Small intestine (tissue), 7 donors: ENCODE results near the gene RANGRF. TPM values are rescaled to one million over a fixed set of nuclear protein-coding genes. Genes with fewer than 3 reads are reported as not detected.

Experiments used
- DNase-seq, 2 donors: peaks; one replicate each; pipeline versions ENCODE4 v3.0.0 to v3.0.0-alpha.2; 2013
- FAIRE-seq: peaks from 2 replicates; lab custom pipeline; 2012; peaks lifted over from hg19 to GRCh38; lab: Jason Lieb, UNC
- H3K27ac ChIP-seq, 3 donors: one replicate each; pipeline ENCODE4 v1.5.1; 2013; ENCODE audit warnings: low read length in 2 of 3, mild to moderate bottlenecking in 2 of 3, control low read depth in 1 of 3, inconsistent platforms in 1 of 3, low read depth in 1 of 3, moderate library complexity in 1 of 3
- H3K27me3 ChIP-seq, 3 donors: one replicate each; pipeline ENCODE4 v1.6.1; 2013; ENCODE audit warnings: low read length in 3 of 3, inconsistent platforms in 1 of 3; ENCODE audit not compliant: control insufficient read depth in 3 of 3, insufficient read depth in 3 of 3
- H3K36me3 ChIP-seq, 3 donors: one replicate each; pipeline ENCODE4 v1.6.1; 2013; ENCODE audit warnings: low read length in 3 of 3, inconsistent platforms in 1 of 3, low read depth in 1 of 3, mild to moderate bottlenecking in 1 of 3, moderate library complexity in 1 of 3; ENCODE audit not compliant: control insufficient read depth in 3 of 3, insufficient read depth in 2 of 3
- H3K4me1 ChIP-seq, 3 donors: one replicate each; pipeline ENCODE4 v1.6.1; 2013; ENCODE audit warnings: low read length in 2 of 3, inconsistent platforms in 1 of 3, low read depth in 1 of 3, mild to moderate bottlenecking in 1 of 3, moderate library complexity in 1 of 3; ENCODE audit not compliant: control insufficient read depth in 3 of 3, insufficient read depth in 2 of 3
- H3K4me3 ChIP-seq, 3 donors: one replicate each; pipeline ENCODE4 v1.5.1; 2013; ENCODE audit warnings: low read length in 3 of 3, control low read depth in 1 of 3, inconsistent platforms in 1 of 3, low read depth in 1 of 3, mild to moderate bottlenecking in 1 of 3, moderate library complexity in 1 of 3
- H3K9me3 ChIP-seq, 2 donors: one replicate each; pipeline ENCODE4 v1.6.1; 2013; ENCODE audit warnings: low read depth in 1 of 2, low read length in 1 of 2; ENCODE audit not compliant: control insufficient read depth in 2 of 2, insufficient read depth in 1 of 2
- WGBS, 3 donors: extraction: QIAGEN DNeasy Blood & Tissue Kit; methylation state at CpG; one replicate each; pipeline ENCODE4 v1.1.7; 2013; 5-methylcytosine and 5-hydroxymethylcytosine counted together
- polyA plus RNA-seq, 4 donors: library from polyadenylated mRNA; stranded (reverse) in 3 of 4; unstranded in 1 of 4; fragments of 200-250 nt in 3 of 4; fragments of 120-200 nt in 1 of 4; gene quantifications; one replicate each; pipeline versions ENCODE4 v1.2.1 to v1.2.3, GENCODE V29; 2013
- donor health status: healthy with polysubstance abuse.
- donor health status: control.
- donor health status: control.
- donor health status: Bipolar disorder and iron deficiency.
- donor health status: healthy.

RANGRF gene
- polyA plus RNA-seq, 4 donors = 15.0 to 40.4 (median 24.2) TPM

DNA sequence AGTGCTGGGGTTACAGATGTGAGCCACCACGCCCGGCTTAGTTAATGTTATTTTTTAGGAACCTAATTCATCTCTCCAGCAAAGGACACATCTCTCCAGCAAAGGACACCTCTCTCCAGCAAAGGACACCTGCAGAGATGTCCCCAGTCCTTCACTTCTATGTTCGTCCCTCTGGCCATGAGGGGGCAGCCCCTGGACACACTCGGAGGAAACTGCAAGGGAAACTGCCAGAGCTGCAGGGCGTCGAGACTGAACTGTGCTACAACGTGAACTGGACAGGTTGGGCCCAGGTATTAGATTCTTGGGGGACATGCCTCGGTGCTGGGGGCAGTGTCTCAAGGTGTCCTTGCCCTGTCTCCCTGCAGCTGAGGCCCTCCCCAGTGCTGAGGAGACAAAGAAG is 34.7 kb upstream of the RANGRF start:
- H3K4me3 ChIP-seq = no peak overlapping the region
- 47 to 73% (median 49%) methylated on average over 8 of the region's 8 CpGs for WGBS, 3 donors
- peak; percentile 41 to 72 for DNase-seq
- peaks cover 0 to 49% (median 0%) of the 10 kb centered on the region in 3 donors for H3K36me3 ChIP-seq
- FAIRE-seq = no peak
- H3K4me1 ChIP-seq = no peaks in the 10 kb centered on the region
- H3K9me3 ChIP-seq = no peaks in the 10 kb centered on the region
- no peaks in the 10 kb centered on the region for H3K27me3 ChIP-seq
- H3K27ac ChIP-seq = no peak overlapping the region

DNA sequence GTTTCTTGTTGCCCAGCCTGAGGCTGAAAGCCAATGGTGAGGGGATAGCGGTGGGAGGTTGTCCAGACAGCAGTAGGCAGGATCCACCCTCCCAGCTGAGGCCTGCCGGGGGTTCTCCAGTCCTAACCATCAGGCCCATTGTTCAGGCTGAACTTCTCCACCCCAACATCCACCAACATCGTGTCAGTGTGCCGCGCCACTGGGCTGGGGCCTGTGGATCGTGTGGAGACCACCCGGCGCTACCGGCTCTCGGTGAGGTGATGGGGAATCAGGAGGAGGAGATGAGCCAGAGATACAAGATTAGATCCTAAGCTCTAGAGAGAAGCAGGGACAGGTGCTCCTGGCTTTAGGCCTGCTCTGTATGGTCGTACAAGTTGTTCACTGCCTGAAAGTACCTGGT is 33.6 kb upstream of the RANGRF start:
- H3K36me3 ChIP-seq = peaks cover 0 to 56% (median 4%) of the 10 kb centered on the region in 3 donors
- no peaks in the 10 kb centered on the region for H3K9me3 ChIP-seq
- H3K27me3 ChIP-seq = no peaks in the 10 kb centered on the region
- no peaks in the 10 kb centered on the region for H3K4me1 ChIP-seq
- no peak for DNase-seq
- no peak overlapping the region for H3K27ac ChIP-seq
- FAIRE-seq = no peak
- H3K4me3 ChIP-seq = no peak overlapping the region
- 96 to 98% (median 96%) methylated on average over 11 of the region's 11 CpGs for WGBS, 3 donors

DNA sequence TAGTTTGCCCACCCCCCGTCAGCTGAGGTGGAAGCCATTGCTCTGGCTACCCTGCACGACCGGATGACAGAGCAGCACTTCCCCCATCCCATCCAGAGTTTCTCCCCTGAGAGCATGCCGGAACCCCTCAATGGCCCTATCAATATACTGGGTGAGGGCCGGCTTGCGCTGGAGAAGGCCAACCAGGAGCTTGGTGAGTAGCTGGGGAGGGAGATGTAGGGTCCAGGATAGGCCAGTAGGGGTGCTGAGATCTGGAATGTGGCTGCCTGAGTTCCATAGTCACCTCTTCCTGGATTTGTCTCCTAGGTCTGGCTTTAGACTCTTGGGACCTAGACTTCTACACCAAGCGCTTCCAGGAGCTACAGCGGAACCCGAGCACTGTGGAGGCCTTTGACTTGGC is 33.0 kb upstream of the RANGRF start:
- Histone ChIP-seq H3K4me3 (no peak overlapping the region), H3K27me3 (no peaks in the 10 kb centered on the region), H3K9me3 (no peaks in the 10 kb centered on the region), H3K36me3 (peaks cover 0 to 59% (median 4%) of the 10 kb centered on the region in 3 donors), H3K4me1 (no peaks in the 10 kb centered on the region), H3K27ac (no peak overlapping the region)
- no peak for FAIRE-seq
- no peak for DNase-seq
- 95 to 99% (median 96%) methylated on average over 9 of the region's 9 CpGs for WGBS, 3 donors

DNA sequence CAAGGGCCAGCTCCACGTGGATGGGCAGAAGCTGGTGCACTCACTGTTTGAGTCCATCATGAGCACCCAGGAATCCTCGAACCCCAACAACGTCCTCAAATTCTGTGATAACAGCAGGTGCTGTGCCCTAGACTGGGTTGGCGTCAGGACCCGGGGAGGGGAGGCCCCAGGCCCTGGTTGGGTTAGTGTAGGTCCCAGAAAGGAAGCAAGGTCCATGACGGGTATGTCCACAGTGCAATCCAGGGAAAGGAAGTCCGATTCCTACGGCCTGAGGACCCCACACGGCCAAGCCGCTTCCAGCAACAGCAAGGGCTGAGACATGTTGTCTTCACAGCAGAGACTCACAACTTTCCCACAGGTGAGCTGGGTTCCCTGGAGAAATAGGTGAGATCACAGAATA is 32.2 kb upstream of the RANGRF start:
- Histone ChIP-seq H3K9me3 (no peaks in the 10 kb centered on the region), H3K4me3 (no peak overlapping the region), H3K36me3 (peaks cover 0 to 64% (median 4%) of the 10 kb centered on the region in 3 donors), H3K27me3 (no peaks in the 10 kb centered on the region), H3K27ac (no peak overlapping the region), H3K4me1 (no peaks in the 10 kb centered on the region)
- DNase-seq (no peak), FAIRE-seq (no peak)
- 93 to 95% (median 94%) methylated on average over 10 of the region's 10 CpGs for WGBS, 3 donors

DNA sequence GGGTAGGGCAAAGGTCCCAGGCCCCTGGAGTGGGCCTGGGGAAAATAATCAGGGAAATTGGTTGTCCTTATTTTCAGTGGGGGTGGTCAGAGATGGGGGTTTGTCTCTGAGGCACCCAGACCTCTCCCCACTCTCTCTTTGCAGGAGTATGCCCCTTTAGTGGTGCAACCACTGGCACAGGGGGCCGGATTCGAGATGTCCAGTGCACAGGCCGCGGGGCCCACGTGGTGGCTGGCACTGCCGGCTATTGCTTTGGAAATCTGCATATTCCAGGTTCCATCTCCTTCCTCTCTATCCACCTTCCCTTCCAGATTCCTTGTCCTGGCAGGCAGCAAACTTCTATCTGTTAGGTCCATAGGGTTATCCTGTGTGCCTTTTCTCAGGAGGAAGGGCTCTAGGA is 31.8 kb upstream of the RANGRF start:
- no peak overlapping the region for H3K4me3 ChIP-seq
- no peaks in the 10 kb centered on the region for H3K27me3 ChIP-seq
- WGBS, 3 donors = 97 to 100% (median 98%) methylated on average over 6 of the region's 6 CpGs
- no peaks in the 10 kb centered on the region for H3K9me3 ChIP-seq
- no peaks in the 10 kb centered on the region for H3K4me1 ChIP-seq
- FAIRE-seq = no peak
- no peak overlapping the region for H3K27ac ChIP-seq
- no peak for DNase-seq
- peaks cover 0 to 68% (median 4%) of the 10 kb centered on the region in 3 donors for H3K36me3 ChIP-seq

DNA sequence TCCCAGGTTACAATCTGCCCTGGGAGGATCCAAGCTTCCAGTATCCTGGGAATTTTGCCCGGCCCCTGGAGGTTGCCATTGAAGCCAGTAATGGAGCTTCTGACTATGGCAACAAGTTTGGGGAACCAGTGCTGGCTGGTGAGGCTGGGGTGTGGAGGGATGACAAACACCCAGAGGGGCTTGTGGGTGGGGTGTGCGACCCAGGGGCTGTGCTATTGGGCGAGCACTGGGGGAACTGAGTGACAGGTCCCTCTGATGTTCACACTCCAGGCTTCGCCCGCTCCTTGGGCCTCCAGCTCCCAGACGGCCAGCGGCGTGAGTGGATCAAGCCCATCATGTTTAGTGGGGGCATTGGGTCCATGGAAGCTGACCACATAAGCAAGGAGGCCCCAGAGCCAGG is 30.7 kb upstream of the RANGRF start:
- Histone ChIP-seq H3K27me3 (no peaks in the 10 kb centered on the region), H3K27ac (no peak overlapping the region), H3K4me3 (no peak overlapping the region), H3K36me3 (peaks cover 0 to 73% (median 4%) of the 10 kb centered on the region in 3 donors), H3K9me3 (no peaks in the 10 kb centered on the region), H3K4me1 (no peaks in the 10 kb centered on the region)
- WGBS, 3 donors = 92 to 99% (median 95%) methylated on average over 6 to 8 of the region's 8 CpGs
- DNase-seq = no peak
- no peak for FAIRE-seq

DNA sequence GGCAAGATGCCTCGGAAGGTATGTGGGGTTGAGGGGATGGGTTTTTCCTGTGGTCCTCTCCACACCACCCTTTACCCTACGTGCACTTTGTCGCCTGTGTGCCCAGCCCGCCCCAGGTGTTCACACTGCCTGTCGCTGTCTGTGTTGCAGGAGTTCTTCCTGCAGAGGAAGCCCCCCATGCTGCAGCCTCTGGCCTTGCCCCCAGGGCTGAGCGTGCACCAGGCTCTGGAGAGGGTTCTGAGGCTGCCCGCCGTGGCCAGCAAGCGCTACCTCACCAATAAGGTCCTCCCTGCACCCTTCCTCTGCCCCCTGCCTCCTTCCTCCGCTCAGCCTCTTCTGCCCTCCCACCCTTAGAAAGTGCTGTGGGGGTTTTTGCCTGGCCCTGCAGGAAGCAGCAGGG is 24.1 kb upstream of the RANGRF start:
- Histone ChIP-seq H3K4me3 (no peak overlapping the region), H3K27ac (no peak overlapping the region), H3K9me3 (no peaks in the 10 kb centered on the region), H3K36me3 (peaks cover 3 to 82% (median 8%) of the 10 kb centered on the region in 3 donors), H3K4me1 (no peaks in the 10 kb centered on the region), H3K27me3 (no peaks in the 10 kb centered on the region)
- 95 to 96% (median 96%) methylated on average over 9 to 10 of the region's 10 CpGs for WGBS, 3 donors
- no peak for FAIRE-seq
- no peak for DNase-seq

DNA sequence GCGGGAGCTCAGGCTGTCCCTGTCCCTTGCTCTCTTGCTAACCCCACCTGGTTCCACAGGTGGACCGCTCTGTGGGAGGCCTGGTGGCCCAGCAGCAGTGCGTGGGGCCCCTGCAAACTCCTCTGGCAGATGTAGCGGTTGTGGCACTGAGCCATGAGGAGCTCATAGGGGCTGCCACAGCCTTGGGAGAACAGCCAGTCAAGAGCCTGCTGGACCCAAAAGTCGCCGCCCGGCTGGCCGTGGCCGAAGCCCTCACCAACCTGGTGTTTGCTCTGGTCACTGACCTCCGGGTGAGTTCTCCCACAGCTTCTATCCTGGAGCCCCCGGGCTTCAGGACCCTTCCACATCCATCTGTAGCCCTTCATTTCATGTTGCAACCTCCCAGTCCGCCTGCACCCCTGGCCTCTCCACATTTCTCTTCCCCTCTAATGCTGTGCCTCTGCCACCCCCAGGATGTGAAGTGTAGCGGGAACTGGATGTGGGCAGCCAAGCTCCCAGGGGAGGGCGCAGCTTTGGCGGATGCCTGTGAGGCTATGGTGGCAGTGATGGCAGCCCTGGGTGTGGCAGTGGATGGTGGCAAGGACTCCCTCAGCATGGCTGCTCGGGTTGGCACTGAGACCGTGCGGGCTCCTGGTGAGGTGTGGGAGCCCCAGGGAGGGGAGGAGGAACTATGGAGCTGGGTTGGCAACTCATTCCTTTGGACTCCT is 23.5 kb upstream of the RANGRF start:
- no peaks in the 10 kb centered on the region for H3K27me3 ChIP-seq
- H3K9me3 ChIP-seq = no peaks in the 10 kb centered on the region
- H3K36me3 ChIP-seq = peaks cover 3 to 80% (median 9%) of the 10 kb centered on the region in 3 donors
- DNase-seq = no peak
- H3K4me1 ChIP-seq = no peaks in the 10 kb centered on the region
- WGBS, 3 donors = 95 to 97% (median 96%) methylated on average over 17 to 18 of the region's 18 CpGs
- no peak overlapping the region for H3K27ac ChIP-seq
- H3K4me3 ChIP-seq = no peak overlapping the region
- no peak for FAIRE-seq
